BJ (cell line): ENCODE results near the gene TRPC4AP. TPM values are rescaled to one million over a fixed set of nuclear protein-coding genes. Genes with fewer than 3 reads are reported as not detected.

Source experiments
- CTCF ChIA-PET: fragments of 350-600 bp; formaldehyde crosslinking; extraction: SDS; loops from one replicate; lab custom pipeline; 2021; ENCODE audit warnings: antibody characterized with exemption, inconsistent platforms; lab: Yijun Ruan, JAX
- POLR2A ChIA-PET: fragments of 300-600 bp; sonication (Branson Sonifier 250); formaldehyde crosslinking; extraction: SDS; loops from one replicate; lab custom pipeline; 2021; ENCODE audit warnings: antibody characterized with exemption; lab: Charles Lee
- DNase-seq: peaks from one replicate; pipeline ENCODE4 v3.0.0-alpha.2; 2011; ENCODE audit warnings: low read depth
- H3K27me3 ChIP-seq: 2 replicates; pipeline ENCODE4 v1.6.0; 2011; ENCODE audit warnings: low read length; ENCODE audit not compliant: control insufficient read depth, insufficient read depth
- H3K36me3 ChIP-seq: 2 replicates; pipeline ENCODE4 v1.5.1; 2011; ENCODE audit warnings: low read length; ENCODE audit not compliant: control insufficient read depth, insufficient read depth
- H3K4me3 ChIP-seq: 2 replicates; pipeline ENCODE4 v1.5.1; 2011; ENCODE audit warnings: low read depth, mild to moderate bottlenecking, control low read depth, low read length
- polyA plus RNA-seq: library from polyadenylated mRNA; depleted of rRNA; stranded (reverse); fragments of >200 nt; gene quantifications from 2 replicates; pipeline ENCODE4 v1.2.3, GENCODE V29; 2011
- TF ChIP-seq, protein P1 (sequence below): IDR thresholded peaks from 2 replicates; pipeline ENCODE4 v1.5.1; 2011; ENCODE audit warnings: low read depth, mild to moderate bottlenecking, control low read depth, inconsistent platforms, low read length, moderate library complexity; ENCODE audit not compliant: insufficient read depth

TRPC4AP gene
- polyA plus RNA-seq, 1 experiment, result 111 TPM

DNA sequence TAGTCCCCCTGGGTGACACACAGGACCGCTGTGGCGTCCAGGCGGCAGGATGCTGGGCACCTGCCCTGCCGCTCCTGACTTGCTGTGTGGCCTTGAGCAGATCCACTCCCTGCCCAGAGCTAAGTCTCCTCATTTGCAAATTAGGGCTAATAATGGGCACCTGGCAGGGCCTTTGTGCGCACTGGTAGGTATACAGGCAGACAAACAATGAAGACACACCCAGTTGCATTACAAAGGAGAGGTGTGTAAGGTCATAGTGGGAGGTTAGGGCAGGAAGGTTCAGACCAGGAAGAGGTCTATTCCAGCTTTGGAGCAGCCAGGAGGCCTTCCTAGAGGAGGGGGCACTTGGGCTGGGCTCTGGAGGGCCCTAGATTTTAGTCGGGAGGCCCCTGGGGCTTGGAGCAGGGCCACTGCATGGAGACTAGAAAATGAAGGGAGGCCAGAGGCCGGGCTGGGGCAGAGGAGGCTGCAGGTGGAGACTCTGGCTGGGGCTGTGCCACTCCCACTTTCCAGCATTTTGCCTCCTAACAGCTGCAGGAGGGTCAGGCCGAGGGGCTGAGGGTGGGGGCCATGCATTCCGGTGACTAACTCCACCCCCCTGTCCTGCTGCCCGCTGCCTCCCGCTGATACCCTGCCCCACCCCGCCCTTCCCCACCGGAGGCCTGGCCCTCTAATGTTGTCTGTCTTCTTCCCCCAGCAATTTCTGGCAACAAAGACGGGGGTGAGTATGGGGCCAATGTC, 108.4 kb downstream of the TRPC4AP start:
- POLR2A ChIA-PET, result no interaction called here
- DNase-seq, result no peak
- H3K27me3 ChIP-seq, result peaks cover 6% of the 10 kb centered on the region
- no peak overlapping the region for H3K4me3 ChIP-seq
- H3K36me3 ChIP-seq, result no peaks in the 10 kb centered on the region
- CTCF ChIA-PET, result interaction anchor here (0.5 kb wide), 1 partner anchor 14 kb away, joined by 3 read pairs; no protein-coding TSS in a partner anchor
- TF ChIP-seq, protein P1, sequence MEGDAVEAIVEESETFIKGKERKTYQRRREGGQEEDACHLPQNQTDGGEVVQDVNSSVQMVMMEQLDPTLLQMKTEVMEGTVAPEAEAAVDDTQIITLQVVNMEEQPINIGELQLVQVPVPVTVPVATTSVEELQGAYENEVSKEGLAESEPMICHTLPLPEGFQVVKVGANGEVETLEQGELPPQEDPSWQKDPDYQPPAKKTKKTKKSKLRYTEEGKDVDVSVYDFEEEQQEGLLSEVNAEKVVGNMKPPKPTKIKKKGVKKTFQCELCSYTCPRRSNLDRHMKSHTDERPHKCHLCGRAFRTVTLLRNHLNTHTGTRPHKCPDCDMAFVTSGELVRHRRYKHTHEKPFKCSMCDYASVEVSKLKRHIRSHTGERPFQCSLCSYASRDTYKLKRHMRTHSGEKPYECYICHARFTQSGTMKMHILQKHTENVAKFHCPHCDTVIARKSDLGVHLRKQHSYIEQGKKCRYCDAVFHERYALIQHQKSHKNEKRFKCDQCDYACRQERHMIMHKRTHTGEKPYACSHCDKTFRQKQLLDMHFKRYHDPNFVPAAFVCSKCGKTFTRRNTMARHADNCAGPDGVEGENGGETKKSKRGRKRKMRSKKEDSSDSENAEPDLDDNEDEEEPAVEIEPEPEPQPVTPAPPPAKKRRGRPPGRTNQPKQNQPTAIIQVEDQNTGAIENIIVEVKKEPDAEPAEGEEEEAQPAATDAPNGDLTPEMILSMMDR, result no peak

DNA sequence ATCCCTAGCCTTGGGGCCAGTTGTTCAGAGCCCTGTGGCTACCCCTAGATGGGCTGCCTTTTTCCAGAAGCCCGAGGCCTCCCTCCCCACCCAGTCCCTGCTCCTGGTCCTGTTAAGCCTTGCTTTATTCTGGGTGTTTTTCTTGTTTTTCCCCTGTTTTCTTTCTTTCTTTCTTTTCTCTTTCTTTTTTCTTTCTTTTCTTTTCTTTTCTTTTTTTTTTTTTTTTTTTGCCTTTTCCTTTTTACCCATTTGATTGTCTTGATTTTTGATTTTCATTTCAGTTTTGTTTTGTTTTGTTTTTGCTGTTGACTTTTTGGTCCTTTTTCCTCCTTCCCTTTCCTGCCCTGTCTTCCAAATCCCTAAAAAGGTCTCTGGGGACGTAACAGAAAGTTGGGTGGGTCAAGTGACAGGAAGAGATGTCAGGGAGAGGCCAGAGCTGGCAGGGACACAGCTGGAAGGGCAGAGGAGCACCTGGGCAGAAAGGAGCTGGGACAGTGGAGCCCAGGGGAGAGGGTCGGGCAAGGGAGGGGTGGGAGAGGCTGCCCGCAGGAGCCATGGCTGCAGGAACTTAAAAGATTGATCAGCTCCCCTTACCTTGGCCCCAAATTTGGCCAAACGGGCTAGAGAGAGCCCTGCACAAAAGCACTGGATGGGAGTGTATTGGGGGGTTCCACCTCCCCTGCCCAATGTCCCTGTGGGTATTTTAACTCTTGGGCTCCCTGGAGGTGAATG, 109.4 kb downstream of the TRPC4AP start:
- ChIA-PET CTCF (interaction anchor here (0.5 kb wide), 1 partner anchor 13 kb away, joined by 3 read pairs; no protein-coding TSS in a partner anchor), POLR2A (no interaction called here)
- H3K4me3 ChIP-seq, result no peak overlapping the region
- no peaks in the 10 kb centered on the region for H3K36me3 ChIP-seq
- TF ChIP-seq, protein P1, result no peak
- peaks cover 6% of the 10 kb centered on the region for H3K27me3 ChIP-seq
- no peak for DNase-seq

DNA sequence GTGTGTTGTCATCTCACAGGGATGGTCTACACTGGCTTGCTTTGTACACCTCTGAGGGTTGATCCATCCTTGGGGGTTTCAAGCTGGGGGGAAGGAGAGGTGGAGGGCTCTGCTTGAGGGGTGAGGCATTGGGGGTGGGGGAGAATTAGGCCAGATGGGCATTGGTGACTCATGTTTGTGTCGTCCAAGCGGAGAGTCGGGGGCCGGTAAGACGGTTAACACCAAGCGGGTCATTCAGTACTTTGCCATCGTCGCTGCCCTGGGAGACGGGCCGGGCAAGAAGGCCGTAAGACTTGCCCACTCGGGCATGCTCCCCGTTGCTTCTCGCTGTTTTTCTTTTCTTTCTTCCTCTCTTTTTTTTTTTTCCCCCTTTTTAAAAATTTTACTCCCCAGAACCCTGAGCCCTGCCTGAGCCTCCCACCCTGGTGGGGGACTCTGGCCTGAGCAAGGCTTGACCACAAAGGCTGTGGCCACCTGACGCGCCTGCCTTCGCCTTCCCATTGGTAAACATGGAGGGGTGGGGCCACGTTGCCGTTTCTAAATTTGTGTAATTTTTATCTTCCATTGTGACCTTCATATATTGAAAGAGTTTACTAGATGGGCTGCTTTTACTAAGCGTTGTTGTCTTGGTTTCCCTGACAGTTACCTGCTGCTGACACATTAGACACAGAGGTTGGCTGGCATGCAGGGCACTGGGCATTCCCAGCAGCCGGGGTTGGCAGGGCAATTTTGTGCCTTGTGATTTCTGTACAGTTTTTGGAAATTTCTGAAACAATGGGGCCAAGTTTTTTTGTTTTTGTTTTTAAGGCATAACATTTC, 110.1 kb downstream of the TRPC4AP start:
- TF ChIP-seq, protein P1, result no peak
- no peaks in the 10 kb centered on the region for H3K36me3 ChIP-seq
- no peak for DNase-seq
- ChIA-PET CTCF (no interaction called here), POLR2A (no interaction called here)
- H3K4me3 ChIP-seq, result no peak overlapping the region
- peaks cover 6% of the 10 kb centered on the region for H3K27me3 ChIP-seq

- TF ChIP-seq, protein P1, result no peak
- ChIA-PET CTCF (interaction anchor here (1.4 kb wide), 1 partner anchor 25 kb away, joined by 3 read pairs; the partner anchor contains the start of genes GSS and MYH7B), POLR2A (no interaction called here)
- Histone ChIP-seq H3K4me3 (no peak overlapping the region), H3K27me3 (peaks cover 5% of the 10 kb centered on the region), H3K36me3 (no peaks in the 10 kb centered on the region)
- no peak for DNase-seq
These were observed 111.9 kb downstream of the TRPC4AP start for GRCh38 chr20:34980543-34981233.
